D721Med (cell line): ENCODE results near the gene ZNF471.

Experiments used
- DNase-seq: peaks from one replicate; pipeline ENCODE4 v3.0.0; 2011; ENCODE audit warnings: low spot score; ENCODE audit not compliant: insufficient read length
- FAIRE-seq: peaks from 2 replicates; lab custom pipeline; 2011; peaks lifted over from hg19 to GRCh38; lab: Jason Lieb, UNC
- CTCF ChIP-seq: IDR thresholded peaks from 2 replicates; pipeline ENCODE4 v1.5.1; 2012; ENCODE audit warnings: mild to moderate bottlenecking, control low read depth; ENCODE audit not compliant: insufficient read depth; ENCODE audit errors: missing control alignments

ZNF471 gene

GRCh38 chr19:56547535-56547934 is 39.9 kb downstream of the ZNF471 start:
- TF ChIP-seq CTCF: peak; percentile 6
- no peak for FAIRE-seq
- no peak for DNase-seq

- no peak for TF ChIP-seq CTCF
- DNase-seq (no peak), FAIRE-seq (no peak)
Observed at GRCh38 chr19:56554272-56554869, 46.7 kb downstream of the ZNF471 start.

GRCh38 chr19:56562766-56563165 is 55.1 kb downstream of the ZNF471 start:
- TF ChIP-seq CTCF: no peak
- no peak for FAIRE-seq
- DNase-seq: no peak

- TF ChIP-seq CTCF: no peak
- DNase-seq: peak; percentile 24
- FAIRE-seq: no peak
Observed at GRCh38 chr19:56566904-56567273, 59.2 kb downstream of the ZNF471 start.

- TF ChIP-seq CTCF: no peak
- no peak for FAIRE-seq
- DNase-seq: peak; percentile 85
Observed at GRCh38 chr19:56567274-56568120, 59.8 kb downstream of the ZNF471 start, which contains the start of gene ZNF470. Gene ZNF470 (plus strand): TSS chr19:56567468. CDS start chr19:56570312, 2,844 bp downstream.

- FAIRE-seq: no peak
- no peak for TF ChIP-seq CTCF
Observed at GRCh38 chr19:56572589-56572988, 64.9 kb downstream of the ZNF471 start.

GRCh38 chr19:56573914-56574313 is 66.3 kb downstream of the ZNF471 start:
- DNase-seq (no peak), FAIRE-seq (no peak)
- TF ChIP-seq CTCF: no peak

More at GRCh38 chr19:56572589-56572988, 64.9 kb downstream of the ZNF471 start:
- DNase-seq: no peak
